GM19238 (cell line): ENCODE data around the gene SRM.
"Not testable (repeated sequence)": the region's sequence is repeated elsewhere in the genome, so short reads cannot be mapped to it uniquely, and the experiment has no call there.

Experiments used
- DNase-seq: peaks from one replicate; pipeline ENCODE4 v3.0.0; 2011; ENCODE audit warnings: low spot score; ENCODE audit not compliant: insufficient read length

The SRM gene

GRCh38 chr1:11044849-11045427 lies 14.9 kb downstream of the SRM start:
- no peak for DNase-seq

GRCh38 chr1:11044086-11044848 lies 15.6 kb downstream of the SRM start:
- no peak for DNase-seq

GRCh38 chr1:11042995-11043874 lies 16.6 kb downstream of the SRM start:
- no peak for DNase-seq

- no peak for DNase-seq
These were observed 17.8 kb downstream of the SRM start for GRCh38 chr1:11042065-11042464.

- DNase-seq = no peak
These were observed 18.8 kb downstream of the SRM start for GRCh38 chr1:11041048-11041447.

GRCh38 chr1:11040105-11040429 lies 19.8 kb downstream of the SRM start:
- not testable (repeated sequence) for DNase-seq

- no peak for DNase-seq
These were observed 20.3 kb downstream of the SRM start for GRCh38 chr1:11039351-11040104.

GRCh38 chr1:11037740-11038182 lies 22.1 kb downstream of the SRM start:
- peak; percentile 82 for DNase-seq

- DNase-seq = not testable (repeated sequence)
These were observed 22.6 kb downstream of the SRM start for GRCh38 chr1:11037019-11037739.

- DNase-seq = no peak
These were observed 28.1 kb downstream of the SRM start for GRCh38 chr1:11031624-11032262.

- no peak for DNase-seq
These were observed 29.0 kb downstream of the SRM start for GRCh38 chr1:11030865-11031264.

GRCh38 chr1:11028018-11028417 lies 31.8 kb downstream of the SRM start:
- no peak for DNase-seq

- no peak for DNase-seq
These were observed 32.5 kb downstream of the SRM start for GRCh38 chr1:11027316-11027715.

GRCh38 chr1:11026903-11027302 lies 32.9 kb downstream of the SRM start:
- DNase-seq = no peak

GRCh38 chr1:11026052-11026451 lies 33.8 kb downstream of the SRM start:
- no peak for DNase-seq

- DNase-seq = no peak
These were observed 34.2 kb downstream of the SRM start for GRCh38 chr1:11025618-11026017.

- DNase-seq = no peak
These were observed 35.0 kb downstream of the SRM start for GRCh38 chr1:11024874-11025203.

GRCh38 chr1:11024154-11024873 lies 35.5 kb downstream of the SRM start:
- DNase-seq = no peak

- no peak for DNase-seq
These were observed 36.6 kb downstream of the SRM start for GRCh38 chr1:11023201-11023600.

GRCh38 chr1:11019971-11020370 lies 39.8 kb downstream of the SRM start:
- DNase-seq = no peak
